Measurements from ENCODE around the gene VMAC.
"Not testable (repeated sequence)": the region's sequence is repeated elsewhere in the genome, so short reads cannot be mapped to it uniquely, and the experiment has no call there.

VMAC gene

GRCh38 chr19:5884065-5884811 is 20.4 kb upstream of the VMAC start:
- not testable (repeated sequence) for FAIRE-seq

- no peak for FAIRE-seq
Measured at GRCh38 chr19:5889288-5889971, 15.2 kb upstream of the VMAC start.

DNA sequence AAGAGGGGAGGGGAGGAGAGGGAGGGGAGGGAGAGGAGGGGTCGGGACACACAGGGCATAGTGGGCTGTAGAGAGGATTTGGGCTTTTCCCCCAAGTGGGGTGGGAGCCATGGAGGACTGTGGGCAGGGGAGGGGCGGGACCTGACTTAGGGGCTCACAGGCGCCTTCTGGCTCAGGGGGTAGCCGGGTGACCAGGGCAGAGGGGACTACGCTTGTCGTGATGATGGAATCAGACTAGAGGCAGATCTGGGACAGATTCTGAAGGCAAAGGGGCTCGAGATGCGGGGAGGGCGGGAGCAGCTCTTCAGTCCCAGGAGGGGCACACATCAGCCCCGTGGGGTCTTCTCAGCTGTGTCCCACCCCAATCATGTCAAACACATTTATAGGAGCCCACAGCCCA is 14.6 kb upstream of the VMAC start:
- no peak for FAIRE-seq

DNA sequence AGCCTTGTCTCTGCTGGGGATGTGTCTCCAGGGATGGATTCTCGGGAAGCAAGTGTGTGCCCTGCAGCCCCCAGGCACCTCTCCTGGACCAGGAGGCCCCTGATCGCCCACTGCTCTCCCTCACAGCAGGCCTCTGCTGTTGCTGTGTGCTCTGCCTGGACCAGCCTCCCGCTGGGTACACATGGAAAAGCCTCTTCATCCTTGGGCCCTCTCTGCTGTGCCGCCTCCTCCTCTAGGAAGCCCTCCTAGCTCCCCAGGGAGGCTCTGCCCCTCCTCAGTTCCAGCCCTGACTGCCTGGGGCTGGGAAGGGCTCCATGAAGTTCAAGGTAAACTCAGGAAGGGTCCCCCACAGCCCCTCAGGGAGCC is 13.1 kb upstream of the VMAC start:
- no peak for FAIRE-seq

DNA sequence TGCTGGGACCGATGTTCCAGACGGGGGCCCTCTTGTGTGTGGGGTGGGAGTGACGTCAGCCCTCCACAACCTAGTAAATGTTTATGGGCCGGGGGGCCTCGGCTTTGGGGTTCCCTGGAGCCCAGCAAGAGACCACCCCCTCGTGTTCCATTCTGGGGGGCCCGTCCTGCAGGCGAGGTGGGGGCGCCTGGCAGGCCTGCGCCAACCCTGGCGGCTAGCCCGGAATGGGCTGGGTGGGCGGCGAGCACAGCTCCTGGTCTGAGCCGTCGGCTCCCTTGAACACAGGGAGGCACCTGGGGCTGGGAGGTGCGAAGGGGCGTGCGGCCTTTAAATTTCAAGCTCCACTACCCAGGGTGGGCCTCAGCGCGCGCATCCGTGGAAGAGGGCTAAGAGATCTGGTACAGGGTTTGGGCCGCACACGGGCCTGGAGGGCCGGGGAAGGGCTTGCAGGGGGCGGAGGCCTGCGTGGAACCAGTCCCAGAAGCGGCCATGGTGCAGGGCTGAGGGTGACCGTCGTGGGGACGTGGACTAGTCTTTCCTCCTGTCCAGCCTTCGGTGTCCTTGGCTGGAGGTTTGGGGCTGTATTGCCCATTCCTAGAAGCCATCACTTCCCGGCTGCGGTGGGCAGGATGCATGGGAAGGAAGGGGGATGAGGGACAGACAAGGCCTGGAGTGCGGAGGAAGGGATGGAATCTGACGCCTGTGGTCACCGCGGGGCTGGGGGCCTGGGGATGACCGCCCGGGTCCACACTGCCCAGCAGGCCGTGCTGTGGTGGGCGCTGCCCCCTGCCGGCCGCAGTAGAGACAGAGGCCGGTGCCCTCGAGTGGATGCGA is 12.5 kb upstream of the VMAC start:
- FAIRE-seq, result no peak

DNA sequence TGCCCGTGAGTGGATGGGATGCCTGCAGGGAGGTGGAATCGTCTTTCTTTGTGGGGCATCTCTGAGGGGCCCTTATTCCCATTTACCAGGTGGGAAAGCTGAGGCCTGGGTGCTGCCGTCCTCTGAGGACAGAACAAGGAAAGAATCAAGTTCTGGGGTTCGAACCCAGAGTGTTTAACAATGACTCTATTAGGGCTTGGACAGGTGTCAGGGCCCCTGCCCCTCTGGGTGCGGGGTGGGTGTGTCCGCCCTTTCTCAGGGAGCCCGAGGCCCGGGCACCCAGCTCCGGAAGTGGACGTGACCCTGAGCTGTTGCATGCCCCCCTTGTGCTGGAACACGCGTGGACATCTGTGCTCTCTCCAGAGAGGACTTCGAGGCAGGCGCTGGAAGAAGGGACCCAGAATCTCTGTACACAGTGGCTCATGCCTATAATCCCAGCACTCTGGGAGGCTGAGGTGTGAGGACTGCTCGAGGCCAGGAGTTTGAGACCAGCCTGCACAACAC is 11.8 kb upstream of the VMAC start:
- no peak for FAIRE-seq

- FAIRE-seq, result no peak
Measured at GRCh38 chr19:5893296-5893903, 11.3 kb upstream of the VMAC start.

DNA sequence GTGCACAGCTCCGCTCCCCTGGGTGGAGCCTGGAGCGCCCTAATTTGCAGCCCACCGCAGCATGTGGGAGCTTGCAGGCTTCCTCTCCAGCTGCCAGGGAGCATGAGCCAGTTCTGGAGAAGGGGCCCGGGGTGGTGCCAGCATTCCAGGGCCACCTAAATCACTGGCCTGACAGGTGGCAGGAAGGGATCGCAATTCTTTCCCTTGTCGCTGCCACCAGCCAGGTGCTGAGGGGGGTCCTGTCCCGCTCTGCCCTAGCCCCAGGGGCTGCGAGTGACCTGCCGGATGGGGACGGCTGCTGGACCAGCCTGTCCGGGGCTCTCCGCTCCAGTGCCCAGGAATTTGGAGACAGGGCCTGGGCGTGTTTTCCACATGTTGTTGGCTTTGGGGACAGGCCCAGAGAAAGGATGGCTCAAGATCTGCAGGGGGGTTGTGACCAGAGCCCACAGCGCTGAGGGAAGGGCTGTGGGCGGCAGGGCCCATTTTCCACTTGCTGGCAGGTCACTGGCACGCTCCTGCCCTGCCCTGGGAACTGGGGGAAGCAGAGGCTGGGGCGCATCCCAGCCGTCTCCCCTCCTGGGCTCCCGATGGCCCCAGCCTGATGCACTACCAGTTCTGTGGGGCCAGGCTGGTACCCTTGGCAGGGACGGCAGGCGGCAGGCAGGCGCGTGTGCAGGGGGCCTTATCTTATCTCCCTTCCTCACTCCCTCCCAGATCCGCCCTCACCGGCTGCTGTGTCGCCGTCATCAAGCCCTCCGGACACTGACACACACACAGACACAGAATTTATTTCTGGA is 10.6 kb upstream of the VMAC start:
- FAIRE-seq, result no peak

GRCh38 chr19:5894704-5895349 is 9.8 kb upstream of the VMAC start:
- no peak for FAIRE-seq

DNA sequence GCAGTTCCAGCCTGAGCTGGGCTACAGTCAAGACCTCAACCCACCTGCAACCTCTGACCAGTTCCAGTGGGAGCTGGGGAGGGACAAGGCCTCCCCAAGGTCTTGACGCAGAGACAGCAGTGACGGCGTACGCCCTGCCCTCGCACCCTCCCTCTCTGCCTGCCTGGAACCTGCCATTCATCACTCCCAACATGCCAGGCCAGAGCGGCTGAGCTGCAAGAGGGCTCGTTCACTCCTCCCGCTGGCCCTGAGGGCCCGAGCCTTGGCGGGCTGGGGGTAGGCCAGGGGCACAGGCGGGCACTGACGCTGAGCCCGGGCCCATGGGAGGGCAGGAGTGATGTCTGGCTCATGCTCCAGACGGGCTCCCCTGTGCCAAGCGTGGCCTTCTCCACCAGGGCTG is 9.3 kb upstream of the VMAC start:
- FAIRE-seq, result no peak

DNA sequence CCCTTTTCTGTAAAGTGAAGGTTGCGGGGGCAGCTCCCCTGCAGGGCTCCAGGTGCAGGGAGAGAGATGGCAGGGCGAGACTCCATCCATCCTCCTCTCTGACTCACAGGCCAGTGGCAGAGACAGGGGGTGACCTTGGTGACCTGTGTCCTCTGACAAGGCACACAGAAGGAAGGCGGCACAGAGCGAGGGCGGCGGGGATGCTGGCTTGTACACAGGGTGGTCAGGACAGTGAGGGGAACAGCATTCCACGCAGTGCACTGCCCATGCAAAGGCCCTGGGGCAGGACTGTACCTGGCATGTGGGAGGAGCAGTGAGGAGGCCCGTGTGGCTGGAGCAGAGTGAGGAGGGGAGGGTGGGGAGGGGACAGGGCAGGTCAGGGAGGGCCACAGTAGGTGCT is 8.8 kb upstream of the VMAC start:
- no peak for FAIRE-seq

DNA sequence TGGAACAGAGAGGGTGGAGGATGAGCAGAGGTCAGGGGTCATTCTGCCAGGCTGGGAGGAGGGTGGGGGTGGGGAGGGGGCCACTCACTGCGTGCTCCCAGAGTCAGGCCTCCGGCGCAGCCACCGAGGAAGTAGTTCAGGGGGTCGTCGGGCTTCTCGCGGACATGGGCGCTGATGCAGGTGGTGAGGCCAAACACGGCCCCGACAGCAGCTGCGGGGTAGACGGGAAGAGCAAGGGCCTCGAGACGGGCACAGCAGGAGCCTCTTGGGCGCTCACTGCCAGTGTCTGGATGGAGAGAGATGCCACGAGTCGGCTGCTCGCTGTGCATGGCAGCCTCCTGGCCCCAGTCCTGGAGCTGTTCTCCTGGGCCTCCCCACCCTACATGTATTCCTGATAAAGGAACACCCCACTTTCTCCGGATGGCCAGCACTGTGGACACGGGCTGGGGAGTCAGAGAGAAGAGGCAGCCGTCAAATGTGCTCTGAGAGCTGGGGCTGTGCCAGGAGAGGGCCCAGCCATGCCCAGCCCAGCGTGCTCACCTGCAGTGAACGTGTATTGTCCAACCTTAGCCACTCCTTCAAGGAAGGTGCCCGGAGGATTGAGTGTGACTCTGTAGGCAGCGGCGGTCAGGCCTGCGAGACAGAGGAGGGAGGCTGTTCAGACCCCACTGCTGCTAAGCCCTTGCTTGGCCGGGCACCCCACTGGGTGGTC is 8.2 kb upstream of the VMAC start:
- no peak for FAIRE-seq

GRCh38 chr19:5897189-5897969 is 7.3 kb upstream of the VMAC start:
- no peak for FAIRE-seq

GRCh38 chr19:5899728-5900526 is 4.7 kb upstream of the VMAC start:
- no peak for FAIRE-seq

DNA sequence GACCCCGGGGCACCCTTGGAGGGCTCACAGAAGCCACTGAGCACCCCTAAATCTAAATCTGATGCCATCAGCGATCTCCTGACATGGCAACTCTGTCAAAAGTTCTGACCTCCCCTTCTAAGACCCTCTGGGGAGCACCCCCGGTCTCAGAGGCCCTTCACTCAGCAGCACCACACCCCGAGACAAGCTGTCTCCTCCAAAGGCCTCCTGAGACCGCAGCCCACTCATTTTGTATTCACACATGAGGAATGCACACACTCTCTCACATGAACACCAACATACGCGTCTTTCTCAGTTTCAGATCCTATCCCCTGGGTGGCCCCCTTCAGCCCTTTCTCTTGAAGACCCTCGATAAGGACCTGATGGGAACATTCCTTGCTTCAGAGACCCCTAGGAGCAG is 3.7 kb upstream of the VMAC start:
- no peak for FAIRE-seq

- FAIRE-seq, result no peak
Measured at GRCh38 chr19:5903056-5903623, 1.5 kb upstream of the VMAC start.

- FAIRE-seq, result no peak
Measured at GRCh38 chr19:5903624-5904351, 884 bp upstream of the VMAC start, which contains the start of gene NDUFA11. NDUFA11 (minus strand) TSS chr19:5903790; CDS start chr19:5903708, 82 bp downstream.

DNA sequence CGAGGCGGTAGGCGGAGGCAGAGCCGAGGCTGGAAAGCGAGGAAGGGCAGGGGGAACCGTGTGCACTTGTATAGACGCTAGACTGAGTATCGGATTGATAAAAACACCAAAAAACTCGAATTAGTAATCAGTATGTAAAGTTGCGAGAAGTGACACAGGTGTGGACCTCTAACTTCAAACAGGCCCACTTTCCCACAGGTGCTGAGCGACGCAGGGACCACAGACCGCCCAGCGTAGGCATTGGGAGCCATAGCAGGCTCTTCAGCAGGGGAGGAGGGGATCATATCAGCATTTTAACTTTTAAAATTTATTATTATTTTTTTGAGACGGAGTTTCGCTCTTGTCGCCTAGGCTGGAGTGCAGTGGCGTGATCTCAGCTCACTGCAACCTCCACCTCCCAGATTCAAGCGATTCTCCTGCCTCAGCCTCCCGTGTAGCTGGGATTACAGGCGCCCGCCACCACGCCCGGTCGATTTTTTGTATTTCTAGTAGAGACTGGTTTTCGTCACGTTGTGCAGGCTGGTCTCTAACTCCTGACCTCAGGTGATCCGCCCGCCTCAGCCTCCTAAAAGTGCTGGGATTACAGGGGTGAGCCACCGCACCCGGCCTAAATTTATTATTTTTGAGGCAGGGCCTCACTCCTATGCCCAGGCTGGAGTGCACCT is 574 bp downstream of the VMAC start:
- no peak for FAIRE-seq
